HL-60 (cell line): ENCODE results near the gene POLR2F.

ENCODE experiments used
- CTCF ChIP-seq: IDR thresholded peaks from one replicate; pipeline ENCODE4 v1.5.1; 2011; ENCODE audit warnings: low read length, control low read depth, inconsistent platforms; ENCODE audit not compliant: insufficient read depth
- POLR2AphosphoS5 ChIP-seq: IDR thresholded peaks from 2 replicates; pipeline ENCODE4 v1.6.1; 2012; ENCODE audit warnings: low read depth
- SPI1 ChIP-seq: IDR thresholded peaks from 2 replicates; pipeline ENCODE4 v1.6.1; 2012; ENCODE audit warnings: low read depth, mild to moderate bottlenecking, borderline replicate concordance
- TF ChIP-seq, protein P1 (sequence below): IDR thresholded peaks from 2 replicates; pipeline ENCODE4 v1.6.1; 2012; ENCODE audit warnings: low read depth; ENCODE audit not compliant: insufficient replicate concordance

GRCh38 chr22:37951305-37951704, 2.2 kb upstream of the POLR2F start:
- TF ChIP-seq CTCF, result no peak
- no peak for TF ChIP-seq POLR2AphosphoS5
- TF ChIP-seq, protein P1, sequence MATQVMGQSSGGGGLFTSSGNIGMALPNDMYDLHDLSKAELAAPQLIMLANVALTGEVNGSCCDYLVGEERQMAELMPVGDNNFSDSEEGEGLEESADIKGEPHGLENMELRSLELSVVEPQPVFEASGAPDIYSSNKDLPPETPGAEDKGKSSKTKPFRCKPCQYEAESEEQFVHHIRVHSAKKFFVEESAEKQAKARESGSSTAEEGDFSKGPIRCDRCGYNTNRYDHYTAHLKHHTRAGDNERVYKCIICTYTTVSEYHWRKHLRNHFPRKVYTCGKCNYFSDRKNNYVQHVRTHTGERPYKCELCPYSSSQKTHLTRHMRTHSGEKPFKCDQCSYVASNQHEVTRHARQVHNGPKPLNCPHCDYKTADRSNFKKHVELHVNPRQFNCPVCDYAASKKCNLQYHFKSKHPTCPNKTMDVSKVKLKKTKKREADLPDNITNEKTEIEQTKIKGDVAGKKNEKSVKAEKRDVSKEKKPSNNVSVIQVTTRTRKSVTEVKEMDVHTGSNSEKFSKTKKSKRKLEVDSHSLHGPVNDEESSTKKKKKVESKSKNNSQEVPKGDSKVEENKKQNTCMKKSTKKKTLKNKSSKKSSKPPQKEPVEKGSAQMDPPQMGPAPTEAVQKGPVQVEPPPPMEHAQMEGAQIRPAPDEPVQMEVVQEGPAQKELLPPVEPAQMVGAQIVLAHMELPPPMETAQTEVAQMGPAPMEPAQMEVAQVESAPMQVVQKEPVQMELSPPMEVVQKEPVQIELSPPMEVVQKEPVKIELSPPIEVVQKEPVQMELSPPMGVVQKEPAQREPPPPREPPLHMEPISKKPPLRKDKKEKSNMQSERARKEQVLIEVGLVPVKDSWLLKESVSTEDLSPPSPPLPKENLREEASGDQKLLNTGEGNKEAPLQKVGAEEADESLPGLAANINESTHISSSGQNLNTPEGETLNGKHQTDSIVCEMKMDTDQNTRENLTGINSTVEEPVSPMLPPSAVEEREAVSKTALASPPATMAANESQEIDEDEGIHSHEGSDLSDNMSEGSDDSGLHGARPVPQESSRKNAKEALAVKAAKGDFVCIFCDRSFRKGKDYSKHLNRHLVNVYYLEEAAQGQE, result no peak
- TF ChIP-seq SPI1, result no peak
